HepG2 (cell line): Measurements from ENCODE around the gene DMAC2L.

Experiments used
- CBX2 ChIP-seq, 2 experiments: fragments of 200-600 bp in 1 of 2; sonication (generic); formaldehyde crosslinking in 1 of 2; IDR thresholded peaks; 2 replicates each; pipeline versions ENCODE4 v1.7.0 to v1.8.1; 2018 to 2022; ENCODE audit warnings: low read depth in 2 of 2, low read length in 1 of 2, mild to moderate bottlenecking in 1 of 2, missing genetic modification reagents in 1 of 2
- CENPX ChIP-seq: sonication (generic); formaldehyde crosslinking; IDR thresholded peaks from 2 replicates; pipeline ENCODE4 v1.9.0; 2021; ENCODE audit warnings: mild to moderate bottlenecking, missing genetic modification reagents, moderate library complexity
- CREB1 ChIP-seq, 2 experiments: fragments of 450-650 bp in 1 of 2; IDR thresholded peaks; 2 replicates each; pipeline ENCODE4 v1.6.1; 2016 to 2017; ENCODE audit warnings: control low read depth in 1 of 2, mild to moderate bottlenecking in 1 of 2, missing compliant biosample characterization in 1 of 2, missing genetic modification characterization in 1 of 2
- HDAC6 ChIP-seq: fragments of 200-600 bp; sonication (generic); IDR thresholded peaks from 2 replicates; pipeline ENCODE4 v1.7.0; 2017; ENCODE audit warnings: mild to moderate bottlenecking, antibody characterized with exemption, low read length, low read depth
- SP2 ChIP-seq: sonication (generic); formaldehyde crosslinking; IDR thresholded peaks from 2 replicates; pipeline ENCODE4 v1.5.1; 2020; ENCODE audit warnings: mild to moderate bottlenecking, missing genetic modification reagents
- ZNF121 ChIP-seq: sonication (generic); formaldehyde crosslinking; IDR thresholded peaks from 2 replicates; pipeline ENCODE4 v1.5.0; 2020; ENCODE audit warnings: mild to moderate bottlenecking, missing genetic modification reagents
- ZNF224 ChIP-seq: sonication (generic); formaldehyde crosslinking; IDR thresholded peaks from 2 replicates; pipeline ENCODE4 v1.5.0; 2020; ENCODE audit warnings: mild to moderate bottlenecking, missing genetic modification reagents
- ZNF232 ChIP-seq: sonication (generic); formaldehyde crosslinking; IDR thresholded peaks from 2 replicates; pipeline ENCODE4 v1.4.0; 2020; ENCODE audit warnings: missing genetic modification reagents, borderline replicate concordance
- ZNF235 ChIP-seq: sonication (generic); formaldehyde crosslinking; IDR thresholded peaks from 2 replicates; pipeline ENCODE4 v1.8.1; 2023; ENCODE audit warnings: mild to moderate bottlenecking, missing genetic modification reagents, borderline replicate concordance
- TF ChIP-seq, protein P1 (sequence below): sonication (generic); formaldehyde crosslinking; IDR thresholded peaks from 2 replicates; pipeline ENCODE4 v1.5.0; 2020; ENCODE audit warnings: mild to moderate bottlenecking, missing genetic modification reagents, moderate library complexity
- TF ChIP-seq, protein P2 (sequence below), 2 experiments: sonication (generic) in 1 of 2; formaldehyde crosslinking in 1 of 2; IDR thresholded peaks; 2 replicates each; pipeline versions ENCODE4 v1.5.1 to v1.6.1; 2011 to 2020; ENCODE audit warnings: borderline replicate concordance in 1 of 2, low read depth in 1 of 2, low read length in 1 of 2, mild to moderate bottlenecking in 1 of 2, missing genetic modification reagents in 1 of 2, moderate library complexity in 1 of 2
- TF ChIP-seq, protein P3 (sequence below): sonication (generic); formaldehyde crosslinking; IDR thresholded peaks from 2 replicates; pipeline ENCODE4 v1.4.0; 2020; ENCODE audit warnings: missing genetic modification reagents, borderline replicate concordance
- TF ChIP-seq, protein P4 (sequence below): sonication (generic); formaldehyde crosslinking; IDR thresholded peaks from 2 replicates; pipeline ENCODE4 v1.4.0; 2020; ENCODE audit warnings: mild to moderate bottlenecking, missing genetic modification reagents, borderline replicate concordance

DNA sequence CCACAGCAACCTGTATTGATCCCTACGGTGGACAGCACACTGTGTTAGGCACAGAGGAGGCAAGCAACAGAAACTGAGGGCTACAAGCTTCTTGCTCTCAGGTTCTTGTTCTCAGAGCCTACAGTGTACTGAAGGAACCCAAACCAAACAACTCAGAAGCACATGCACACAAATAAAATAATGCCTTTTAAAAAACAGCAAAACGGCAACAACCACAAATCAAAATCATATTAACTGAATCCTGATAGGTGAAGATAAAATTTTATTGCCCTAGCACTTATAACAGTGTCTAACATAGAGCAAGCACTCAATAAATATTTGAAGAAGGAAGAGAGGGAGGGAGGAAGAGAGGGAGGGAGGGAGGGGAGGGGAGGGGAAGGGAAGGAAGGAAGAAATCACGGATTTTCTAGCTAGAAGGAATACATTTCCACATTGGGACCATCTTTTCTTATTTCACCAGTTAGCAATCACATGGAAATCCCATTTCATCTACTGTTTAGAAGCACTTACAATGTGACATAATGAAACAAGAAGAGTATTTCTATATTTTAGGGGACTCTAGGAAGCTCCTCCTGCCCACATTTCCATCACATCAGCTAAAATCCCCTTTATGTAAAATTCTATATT, 27.2 kb downstream of the DMAC2L start:
- TF ChIP-seq SP2 (CRISPR knock-in tag) = no peak
- TF ChIP-seq HDAC6 = no peak
- TF ChIP-seq CENPX (CRISPR knock-in tag) = no peak
- no peak for TF ChIP-seq CBX2 (IDR thresholded peaks at IDR 0.05; ENCODE audit: low read depth, low read length)
- TF ChIP-seq CBX2 (CRISPR knock-in tag; IDR thresholded peaks at IDR 0.05; ENCODE audit: low read depth) = no peak
- TF ChIP-seq ZNF224 = no peak
- TF ChIP-seq, protein P1, sequence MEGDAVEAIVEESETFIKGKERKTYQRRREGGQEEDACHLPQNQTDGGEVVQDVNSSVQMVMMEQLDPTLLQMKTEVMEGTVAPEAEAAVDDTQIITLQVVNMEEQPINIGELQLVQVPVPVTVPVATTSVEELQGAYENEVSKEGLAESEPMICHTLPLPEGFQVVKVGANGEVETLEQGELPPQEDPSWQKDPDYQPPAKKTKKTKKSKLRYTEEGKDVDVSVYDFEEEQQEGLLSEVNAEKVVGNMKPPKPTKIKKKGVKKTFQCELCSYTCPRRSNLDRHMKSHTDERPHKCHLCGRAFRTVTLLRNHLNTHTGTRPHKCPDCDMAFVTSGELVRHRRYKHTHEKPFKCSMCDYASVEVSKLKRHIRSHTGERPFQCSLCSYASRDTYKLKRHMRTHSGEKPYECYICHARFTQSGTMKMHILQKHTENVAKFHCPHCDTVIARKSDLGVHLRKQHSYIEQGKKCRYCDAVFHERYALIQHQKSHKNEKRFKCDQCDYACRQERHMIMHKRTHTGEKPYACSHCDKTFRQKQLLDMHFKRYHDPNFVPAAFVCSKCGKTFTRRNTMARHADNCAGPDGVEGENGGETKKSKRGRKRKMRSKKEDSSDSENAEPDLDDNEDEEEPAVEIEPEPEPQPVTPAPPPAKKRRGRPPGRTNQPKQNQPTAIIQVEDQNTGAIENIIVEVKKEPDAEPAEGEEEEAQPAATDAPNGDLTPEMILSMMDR = no peak
- TF ChIP-seq ZNF235 = no peak
- no peak for TF ChIP-seq CREB1 (IDR thresholded peaks at IDR 0.05)
- no peak for TF ChIP-seq CREB1 (CRISPR knock-in tag; IDR thresholded peaks at IDR 0.05)
- TF ChIP-seq, protein P2, sequence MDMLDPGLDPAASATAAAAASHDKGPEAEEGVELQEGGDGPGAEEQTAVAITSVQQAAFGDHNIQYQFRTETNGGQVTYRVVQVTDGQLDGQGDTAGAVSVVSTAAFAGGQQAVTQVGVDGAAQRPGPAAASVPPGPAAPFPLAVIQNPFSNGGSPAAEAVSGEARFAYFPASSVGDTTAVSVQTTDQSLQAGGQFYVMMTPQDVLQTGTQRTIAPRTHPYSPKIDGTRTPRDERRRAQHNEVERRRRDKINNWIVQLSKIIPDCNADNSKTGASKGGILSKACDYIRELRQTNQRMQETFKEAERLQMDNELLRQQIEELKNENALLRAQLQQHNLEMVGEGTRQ (IDR thresholded peaks at IDR 0.05; ENCODE audit: low read depth, low read length) = no peak
- TF ChIP-seq, protein P2 (CRISPR knock-in tag; IDR thresholded peaks at IDR 0.05; ENCODE audit: borderline replicate concordance) = no peak
- TF ChIP-seq, protein P3, sequence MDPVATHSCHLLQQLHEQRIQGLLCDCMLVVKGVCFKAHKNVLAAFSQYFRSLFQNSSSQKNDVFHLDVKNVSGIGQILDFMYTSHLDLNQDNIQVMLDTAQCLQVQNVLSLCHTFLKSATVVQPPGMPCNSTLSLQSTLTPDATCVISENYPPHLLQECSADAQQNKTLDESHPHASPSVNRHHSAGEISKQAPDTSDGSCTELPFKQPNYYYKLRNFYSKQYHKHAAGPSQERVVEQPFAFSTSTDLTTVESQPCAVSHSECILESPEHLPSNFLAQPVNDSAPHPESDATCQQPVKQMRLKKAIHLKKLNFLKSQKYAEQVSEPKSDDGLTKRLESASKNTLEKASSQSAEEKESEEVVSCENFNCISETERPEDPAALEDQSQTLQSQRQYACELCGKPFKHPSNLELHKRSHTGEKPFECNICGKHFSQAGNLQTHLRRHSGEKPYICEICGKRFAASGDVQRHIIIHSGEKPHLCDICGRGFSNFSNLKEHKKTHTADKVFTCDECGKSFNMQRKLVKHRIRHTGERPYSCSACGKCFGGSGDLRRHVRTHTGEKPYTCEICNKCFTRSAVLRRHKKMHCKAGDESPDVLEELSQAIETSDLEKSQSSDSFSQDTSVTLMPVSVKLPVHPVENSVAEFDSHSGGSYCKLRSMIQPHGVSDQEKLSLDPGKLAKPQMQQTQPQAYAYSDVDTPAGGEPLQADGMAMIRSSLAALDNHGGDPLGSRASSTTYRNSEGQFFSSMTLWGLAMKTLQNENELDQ (CRISPR knock-in tag) = no peak
- TF ChIP-seq, protein P4, sequence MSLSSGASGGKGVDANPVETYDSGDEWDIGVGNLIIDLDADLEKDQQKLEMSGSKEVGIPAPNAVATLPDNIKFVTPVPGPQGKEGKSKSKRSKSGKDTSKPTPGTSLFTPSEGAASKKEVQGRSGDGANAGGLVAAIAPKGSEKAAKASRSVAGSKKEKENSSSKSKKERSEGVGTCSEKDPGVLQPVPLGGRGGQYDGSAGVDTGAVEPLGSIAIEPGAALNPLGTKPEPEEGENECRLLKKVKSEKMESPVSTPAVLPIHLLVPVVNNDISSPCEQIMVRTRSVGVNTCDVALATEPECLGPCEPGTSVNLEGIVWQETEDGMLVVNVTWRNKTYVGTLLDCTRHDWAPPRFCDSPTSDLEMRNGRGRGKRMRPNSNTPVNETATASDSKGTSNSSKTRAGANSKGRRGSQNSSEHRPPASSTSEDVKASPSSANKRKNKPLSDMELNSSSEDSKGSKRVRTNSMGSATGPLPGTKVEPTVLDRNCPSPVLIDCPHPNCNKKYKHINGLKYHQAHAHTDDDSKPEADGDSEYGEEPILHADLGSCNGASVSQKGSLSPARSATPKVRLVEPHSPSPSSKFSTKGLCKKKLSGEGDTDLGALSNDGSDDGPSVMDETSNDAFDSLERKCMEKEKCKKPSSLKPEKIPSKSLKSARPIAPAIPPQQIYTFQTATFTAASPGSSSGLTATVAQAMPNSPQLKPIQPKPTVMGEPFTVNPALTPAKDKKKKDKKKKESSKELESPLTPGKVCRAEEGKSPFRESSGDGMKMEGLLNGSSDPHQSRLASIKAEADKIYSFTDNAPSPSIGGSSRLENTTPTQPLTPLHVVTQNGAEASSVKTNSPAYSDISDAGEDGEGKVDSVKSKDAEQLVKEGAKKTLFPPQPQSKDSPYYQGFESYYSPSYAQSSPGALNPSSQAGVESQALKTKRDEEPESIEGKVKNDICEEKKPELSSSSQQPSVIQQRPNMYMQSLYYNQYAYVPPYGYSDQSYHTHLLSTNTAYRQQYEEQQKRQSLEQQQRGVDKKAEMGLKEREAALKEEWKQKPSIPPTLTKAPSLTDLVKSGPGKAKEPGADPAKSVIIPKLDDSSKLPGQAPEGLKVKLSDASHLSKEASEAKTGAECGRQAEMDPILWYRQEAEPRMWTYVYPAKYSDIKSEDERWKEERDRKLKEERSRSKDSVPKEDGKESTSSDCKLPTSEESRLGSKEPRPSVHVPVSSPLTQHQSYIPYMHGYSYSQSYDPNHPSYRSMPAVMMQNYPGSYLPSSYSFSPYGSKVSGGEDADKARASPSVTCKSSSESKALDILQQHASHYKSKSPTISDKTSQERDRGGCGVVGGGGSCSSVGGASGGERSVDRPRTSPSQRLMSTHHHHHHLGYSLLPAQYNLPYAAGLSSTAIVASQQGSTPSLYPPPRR (CRISPR knock-in tag) = no peak
- no peak for TF ChIP-seq ZNF121
- TF ChIP-seq ZNF232 (CRISPR knock-in tag) = no peak
